ENCODE data around the gene SETMAR. TPM values are rescaled to one million over a fixed set of nuclear protein-coding genes. Genes with fewer than 3 reads are reported as not detected.
A peak's percentile ranks its signal among the peaks of the same experiment; 100 is the strongest.

Gene SETMAR
- total and polyA plus RNA-seq, 2 of the 4 experiments (the other 2 are of a cell fraction) = 12.7 to 18.1 TPM

GRCh38 chr3:4306860-4307259, 3.7 kb downstream of the SETMAR start:
- peak overlapping the region; percentile 77 for H3K18ac ChIP-seq (ENCODE audit: low read depth, low read length)
- intact Hi-C loops (cut with micrococcal nuclease) (loop anchor here (5.0 kb wide), 1 partner anchor 185 kb away; the partner anchor contains the start of gene ITPR1), in situ Hi-C loops (cut with MboI; ENCODE audit: low sequenced_read_pairs) (loop anchor here (25.0 kb wide), 1 partner anchor 755 kb away; no protein-coding TSS in a partner anchor), dilution Hi-C loops (cut with HindIII; ENCODE audit: low sequenced_read_pairs, unreplicated experiment) (no loop called here)
- ATAC-seq (ENCODE audit: low read depth) (peak; percentile 3; the same call in 1 of the 2 replicates), DNase-seq (peak; percentile 6)
- peak overlapping the region; percentile 57 for H3K4me2 ChIP-seq (ENCODE audit: low read depth, low read length)
- H4K8ac ChIP-seq (ENCODE audit: low read depth in 2 of 2, low read length in 2 of 2) = no peak overlapping the region
- 0 out of 2 replicates have a peak, but pooled peaks cover 2% of the 10 kb centered on the region for H3K4me1 ChIP-seq (ENCODE audit: control insufficient read depth, insufficient read depth, low read length)
- H3K14ac ChIP-seq (replicated peaks; ENCODE audit: low read depth, low read length) = no peak overlapping the region
- H2BK5ac ChIP-seq (ENCODE audit: low read depth, low read length, poor library complexity, severe bottlenecking) = peak overlapping the region; percentile 78
- no peaks in the 10 kb centered on the region for H4K20me1 ChIP-seq (ENCODE audit: insufficient read depth, low read length)
- no peak overlapping the region for H2BK15ac ChIP-seq (ENCODE audit: low read depth, low read length)
- no peak overlapping the region for H3K4me3 ChIP-seq (ENCODE audit: insufficient read depth, low read depth, low read length)
- H3K9me1 ChIP-seq (ENCODE audit: insufficient read depth, low read length) = peaks cover 3% of the 10 kb centered on the region; the same call in 1 of the 2 replicates
- no peaks in the 10 kb centered on the region for H3K36me3 ChIP-seq (ENCODE audit: control insufficient read depth, insufficient read depth, low read length)
- H3K27me3 ChIP-seq (ENCODE audit: control insufficient read depth, insufficient read depth, low read length) = no peaks in the 10 kb centered on the region
- ChIA-PET CTCF (interaction anchor here (0.6 kb wide), 1 partner anchor 320 kb away, joined by 6 read pairs; no protein-coding TSS in a partner anchor), POLR2A (ENCODE audit: unreplicated experiment) (no interaction called here)
- peaks cover 17 to 18% of the 10 kb centered on the region in 2 experiments; a peak in 3 of 4 replicates for H3K79me1 ChIP-seq (ENCODE audit: low read depth in 1 of 2, low read length in 2 of 2)
- no peak overlapping the region for H2AK5ac ChIP-seq (ENCODE audit: low read depth, low read length)
- no peak overlapping the region for H4K91ac ChIP-seq (ENCODE audit: insufficient read depth, low read depth, low read length)
- H2AK9ac ChIP-seq (replicated peaks; ENCODE audit: low read depth, low read length, poor library complexity) = no peak overlapping the region
- no peaks in the 10 kb centered on the region for H3K9me3 ChIP-seq (ENCODE audit: control insufficient read depth, insufficient read depth, low read length)
- BruUV-seq (replicated peaks) = no TSS peak
- H3K56ac ChIP-seq (ENCODE audit: extremely low read depth, insufficient read depth, low read length) = no peak overlapping the region
- no peak overlapping the region for H3K23ac ChIP-seq (ENCODE audit: low read depth, low read length)
- peak overlapping the region; percentile 46; the same call in 1 of the 2 replicates for H3K9ac ChIP-seq (ENCODE audit: low read depth, low read length)
- no peak overlapping the region for H3K4ac ChIP-seq (ENCODE audit: low read depth, low read length)
- 100% methylated on average over 2 of the region's 2 CpGs; no CpG with 5 or more reads in 1 of the 2 experiments for WGBS, 2 experiments (ENCODE audit: extremely low coverage in 2 of 2, insufficient read length in 1 of 2)
- TF ChIP-seq RCOR1 (IDR thresholded peaks at IDR 0.05; ENCODE audit: insufficient replicate concordance, low read length) = no peak
- no peak for TF ChIP-seq MAFK (IDR thresholded peaks at IDR 0.05; ENCODE audit: low read depth, low read length)
- TF ChIP-seq CEBPB (IDR thresholded peaks at IDR 0.05; ENCODE audit: low read depth, low read length) = no peak
- no peak for TF ChIP-seq NFE2L2 (IDR thresholded peaks at IDR 0.05; ENCODE audit: low read depth, low read length)
- TF ChIP-seq BHLHE40 (IDR thresholded peaks at IDR 0.05; ENCODE audit: low read depth, low read length) = no peak
- TF ChIP-seq SMC3 (IDR thresholded peaks at IDR 0.05; ENCODE audit: low read depth, low read length) = no peak
- TF ChIP-seq USF2 (IDR thresholded peaks at IDR 0.05; ENCODE audit: low read depth, low read length) = no peak
- TF ChIP-seq RAD21 (IDR thresholded peaks at IDR 0.05; ENCODE audit: low read length) = no peak
- TF ChIP-seq, protein P1, sequence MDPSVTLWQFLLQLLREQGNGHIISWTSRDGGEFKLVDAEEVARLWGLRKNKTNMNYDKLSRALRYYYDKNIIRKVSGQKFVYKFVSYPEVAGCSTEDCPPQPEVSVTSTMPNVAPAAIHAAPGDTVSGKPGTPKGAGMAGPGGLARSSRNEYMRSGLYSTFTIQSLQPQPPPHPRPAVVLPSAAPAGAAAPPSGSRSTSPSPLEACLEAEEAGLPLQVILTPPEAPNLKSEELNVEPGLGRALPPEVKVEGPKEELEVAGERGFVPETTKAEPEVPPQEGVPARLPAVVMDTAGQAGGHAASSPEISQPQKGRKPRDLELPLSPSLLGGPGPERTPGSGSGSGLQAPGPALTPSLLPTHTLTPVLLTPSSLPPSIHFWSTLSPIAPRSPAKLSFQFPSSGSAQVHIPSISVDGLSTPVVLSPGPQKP (IDR thresholded peaks at IDR 0.05; ENCODE audit: borderline replicate concordance, low read depth, low read length) = no peak
- TF ChIP-seq RFX5 (IDR thresholded peaks at IDR 0.05; ENCODE audit: low read depth, low read length) = no peak
- no peak for TF ChIP-seq CHD1 (IDR thresholded peaks at IDR 0.05; ENCODE audit: low read depth, low read length)
- TF ChIP-seq POLR2A (IDR thresholded peaks at IDR 0.05; ENCODE audit: low read depth, low read length) = no peak
- no peak for TF ChIP-seq MAZ (IDR thresholded peaks at IDR 0.05; ENCODE audit: borderline replicate concordance, low read depth, low read length)
- TF ChIP-seq MXI1 (IDR thresholded peaks at IDR 0.05; ENCODE audit: borderline replicate concordance, low read depth, low read length) = no peak
- TF ChIP-seq, protein P2, sequence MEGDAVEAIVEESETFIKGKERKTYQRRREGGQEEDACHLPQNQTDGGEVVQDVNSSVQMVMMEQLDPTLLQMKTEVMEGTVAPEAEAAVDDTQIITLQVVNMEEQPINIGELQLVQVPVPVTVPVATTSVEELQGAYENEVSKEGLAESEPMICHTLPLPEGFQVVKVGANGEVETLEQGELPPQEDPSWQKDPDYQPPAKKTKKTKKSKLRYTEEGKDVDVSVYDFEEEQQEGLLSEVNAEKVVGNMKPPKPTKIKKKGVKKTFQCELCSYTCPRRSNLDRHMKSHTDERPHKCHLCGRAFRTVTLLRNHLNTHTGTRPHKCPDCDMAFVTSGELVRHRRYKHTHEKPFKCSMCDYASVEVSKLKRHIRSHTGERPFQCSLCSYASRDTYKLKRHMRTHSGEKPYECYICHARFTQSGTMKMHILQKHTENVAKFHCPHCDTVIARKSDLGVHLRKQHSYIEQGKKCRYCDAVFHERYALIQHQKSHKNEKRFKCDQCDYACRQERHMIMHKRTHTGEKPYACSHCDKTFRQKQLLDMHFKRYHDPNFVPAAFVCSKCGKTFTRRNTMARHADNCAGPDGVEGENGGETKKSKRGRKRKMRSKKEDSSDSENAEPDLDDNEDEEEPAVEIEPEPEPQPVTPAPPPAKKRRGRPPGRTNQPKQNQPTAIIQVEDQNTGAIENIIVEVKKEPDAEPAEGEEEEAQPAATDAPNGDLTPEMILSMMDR (conservative IDR thresholded peaks at IDR 0.05; ENCODE audit: low read depth, low read length) = no peak
- TF ChIP-seq FOS (IDR thresholded peaks at IDR 0.05; ENCODE audit: low read depth, low read length) = no peak
- H2BK20ac ChIP-seq (ENCODE audit: low read depth, low read length) = no peak overlapping the region
- no peak overlapping the region for H2BK120ac ChIP-seq (ENCODE audit: low read depth, low read length)
- H3K27ac ChIP-seq (ENCODE audit: insufficient read depth, low read length) = peak overlapping the region; percentile 99; the same call in 1 of the 2 replicates
- H4K5ac ChIP-seq (ENCODE audit: low read depth, low read length) = peak overlapping the region; percentile 93
- H2AFZ ChIP-seq (replicated peaks; ENCODE audit: low read length, poor library complexity) = no peak overlapping the region

Data from IMR-90 (cell line).